Muscle of arm (tissue), 12 donors: ENCODE results near the gene SRRD. TPM values are rescaled to one million over a fixed set of nuclear protein-coding genes. Genes with fewer than 3 reads are reported as not detected.
A peak's percentile ranks its signal among the peaks of the same experiment; 100 is the strongest.
"Not testable (repeated sequence)": the region's sequence is repeated elsewhere in the genome, so short reads cannot be mapped to it uniquely, and the experiment has no call there.

Experiments used
- DNase-seq: peaks from one replicate; pipeline ENCODE4 v3.0.0-alpha.2; 2013
- polyA plus RNA-seq, 12 donors: library from polyadenylated mRNA; unstranded; fragments of 120-200 nt; gene quantifications; one replicate each; pipeline ENCODE4 v1.2.1, GENCODE V29; 2013; ENCODE audit not compliant: insufficient read length in 12 of 12

SRRD gene
- polyA plus RNA-seq, 12 donors: 21.0 to 34.1 (median 27.8) TPM; not detected in 1

DNA sequence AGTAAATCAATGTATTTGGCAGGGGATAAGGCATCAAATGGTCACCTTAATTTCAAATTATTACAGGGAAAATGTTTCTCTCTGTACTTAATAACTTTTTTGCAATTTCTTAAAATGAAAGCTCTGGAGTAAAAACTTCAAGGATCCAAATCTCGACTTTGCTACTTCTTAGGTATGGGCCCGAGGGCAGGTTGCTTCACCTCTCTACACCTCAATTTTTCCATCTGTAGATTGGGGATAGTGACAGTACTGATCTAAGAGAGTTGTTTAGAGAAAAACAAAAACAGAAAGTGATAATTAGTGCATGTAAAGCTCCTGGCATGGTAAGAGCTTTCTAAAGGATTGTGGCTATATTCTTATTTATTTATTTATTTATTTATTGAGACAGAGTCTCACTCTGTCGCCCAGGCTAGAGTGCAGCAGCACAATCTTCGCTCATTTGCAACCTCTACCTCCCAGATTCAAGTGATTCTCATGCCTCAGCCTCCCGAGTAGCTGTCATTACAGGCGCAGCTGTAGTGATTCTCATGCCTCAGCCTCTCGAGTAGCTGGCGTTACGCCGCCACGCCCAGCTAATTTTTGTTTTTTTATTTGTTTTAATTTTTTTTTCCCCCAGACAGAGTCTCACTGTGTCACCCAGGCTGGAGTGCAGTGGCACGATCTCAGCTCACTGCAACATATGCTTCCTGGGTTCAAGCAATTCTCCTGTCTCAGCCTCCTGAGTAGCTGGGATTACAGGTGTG lies 30.9 kb downstream of the SRRD start:
- no peak for DNase-seq

- no peak for DNase-seq
Measured at GRCh38 chr22:26515931-26516330, 32.3 kb downstream of the SRRD start.

GRCh38 chr22:26516503-26516902 lies 32.8 kb downstream of the SRRD start:
- DNase-seq: no peak

DNA sequence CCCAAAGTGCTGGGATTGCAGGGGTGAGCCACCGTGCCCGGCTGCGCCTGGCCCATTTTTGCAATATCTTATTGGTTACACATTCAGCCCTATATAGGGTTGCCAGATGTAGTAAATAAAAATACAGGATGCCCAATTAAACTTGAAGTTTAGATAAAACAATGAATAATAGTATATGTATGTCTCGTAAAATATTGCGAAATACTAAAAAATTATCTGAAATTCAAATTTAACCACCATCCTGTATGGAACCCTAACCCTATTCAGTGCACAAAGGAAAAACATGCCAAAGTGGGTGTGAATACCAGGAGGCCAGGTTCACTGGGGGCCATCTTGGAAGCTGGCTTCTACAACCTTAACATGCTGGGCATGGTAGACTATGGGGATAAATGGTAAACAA lies 33.8 kb downstream of the SRRD start:
- no peak for DNase-seq

DNA sequence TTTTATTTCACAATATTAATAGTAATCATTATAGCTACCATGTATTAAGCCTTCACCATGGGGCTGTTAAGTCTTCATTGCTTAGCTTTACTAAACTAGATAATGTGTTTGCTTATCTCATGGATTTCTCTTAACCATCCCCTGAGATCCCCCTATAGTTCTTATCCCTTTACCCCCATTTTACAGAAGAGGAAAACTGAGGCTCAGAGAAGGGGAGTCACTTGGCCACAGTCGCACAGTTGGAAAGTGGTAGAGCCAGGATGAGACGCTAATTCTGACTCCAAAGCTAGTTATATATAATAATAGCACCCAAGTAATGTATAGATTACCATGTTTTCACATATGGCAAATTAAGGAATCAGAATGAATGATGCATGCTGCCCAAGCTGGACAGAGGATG lies 38.3 kb downstream of the SRRD start:
- DNase-seq: no peak

- no peak for DNase-seq
Measured at GRCh38 chr22:26522592-26522991, 38.9 kb downstream of the SRRD start.

DNA sequence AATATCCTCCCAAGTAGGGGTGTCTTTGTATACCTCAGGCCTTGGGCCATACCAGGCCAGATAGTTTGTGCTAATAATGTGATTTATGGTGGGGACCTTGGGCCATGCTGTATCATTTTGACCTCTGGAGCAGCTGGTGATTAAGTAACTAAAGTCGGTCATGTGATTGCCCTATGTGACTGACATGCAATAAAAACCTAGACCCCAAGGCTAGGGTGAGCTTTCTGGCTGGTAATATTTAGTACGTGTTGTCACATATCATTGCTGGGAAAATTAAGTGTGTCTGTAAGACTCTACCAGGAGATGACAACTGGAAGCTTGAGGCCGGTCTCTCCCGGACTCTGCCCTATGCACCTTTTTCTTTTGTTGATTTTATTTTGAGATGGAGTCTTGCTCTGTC lies 41.2 kb downstream of the SRRD start:
- no peak for DNase-seq

- DNase-seq: no peak
Measured at GRCh38 chr22:26525946-26526564, 42.4 kb downstream of the SRRD start.

DNA sequence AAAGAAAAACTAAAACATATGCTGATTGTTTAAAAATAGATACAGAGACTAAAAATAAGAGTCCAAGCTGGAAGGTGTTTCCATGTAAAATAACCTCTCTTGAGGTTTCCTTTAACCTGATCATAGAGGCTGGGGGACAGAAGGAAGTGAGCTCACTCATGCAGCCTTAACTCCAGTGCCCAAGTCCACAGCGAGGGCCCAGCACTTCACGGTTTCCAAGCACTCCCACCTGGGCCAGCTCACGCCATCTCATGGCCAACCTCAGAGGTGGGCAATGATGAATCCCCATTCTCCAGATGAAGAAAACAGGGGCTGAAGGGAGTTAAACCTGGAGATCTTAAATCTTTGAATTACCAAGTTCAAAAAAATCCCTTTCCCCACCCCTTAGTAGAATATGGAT lies 43.5 kb downstream of the SRRD start:
- DNase-seq: no peak

- no peak for DNase-seq
Measured at GRCh38 chr22:26527574-26528465, 44.1 kb downstream of the SRRD start.

DNA sequence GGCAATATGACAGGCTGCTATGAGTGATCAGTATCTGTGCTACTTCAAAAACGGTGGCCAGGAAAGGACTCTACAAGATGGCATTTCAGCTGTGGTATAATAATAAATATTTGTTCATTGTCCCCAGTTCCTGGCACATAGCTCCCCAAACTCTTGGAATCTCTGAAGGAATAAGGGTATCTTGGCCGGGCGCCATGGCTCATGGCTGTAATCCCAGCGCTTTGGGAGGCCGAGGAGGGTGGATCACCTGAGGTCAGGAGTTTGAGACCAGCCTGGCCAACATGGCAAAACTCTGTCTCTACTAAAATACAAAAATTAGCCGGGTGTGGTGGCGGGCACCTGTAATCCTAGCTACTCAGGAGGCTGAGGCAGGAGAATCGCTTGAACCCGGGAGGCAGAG lies 44.8 kb downstream of the SRRD start:
- DNase-seq: not testable (repeated sequence)

DNA sequence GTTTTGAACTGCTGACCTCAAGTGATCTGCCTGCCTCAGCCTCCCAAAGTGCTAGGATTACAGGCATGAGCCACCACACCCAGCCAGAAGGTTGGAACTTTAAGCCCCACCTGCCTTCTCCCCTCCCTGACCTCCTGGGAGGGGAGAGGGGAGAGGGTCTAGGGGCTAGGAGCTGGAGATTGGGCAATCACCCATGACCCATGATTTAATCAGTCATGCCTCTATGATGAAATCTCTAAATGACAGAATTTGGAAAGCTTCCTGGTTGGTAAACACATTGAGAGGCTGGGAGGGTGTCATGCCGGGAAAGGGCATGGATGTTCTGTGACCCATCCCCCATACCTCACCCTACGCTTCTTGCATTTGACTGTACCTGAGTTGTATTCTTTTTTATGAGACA lies 45.7 kb downstream of the SRRD start:
- DNase-seq: no peak

GRCh38 chr22:26534171-26534855 lies 50.6 kb downstream of the SRRD start:
- no peak for DNase-seq

GRCh38 chr22:26534874-26535602 lies 51.4 kb downstream of the SRRD start:
- peak; percentile 7 for DNase-seq

DNA sequence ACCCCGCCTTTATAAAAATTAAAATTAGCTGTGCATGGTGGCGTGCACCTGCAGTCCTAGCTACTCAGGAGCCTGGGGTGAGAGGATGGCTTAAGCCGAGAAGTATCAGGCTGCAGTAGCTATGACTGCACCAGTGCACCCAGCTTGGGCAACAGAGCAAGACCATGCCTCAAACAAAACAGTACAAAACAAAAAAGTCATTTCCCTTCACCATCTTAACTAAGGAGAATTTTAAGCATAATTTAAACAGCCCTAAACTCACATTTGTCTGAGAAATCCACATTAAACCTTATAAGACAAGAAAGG lies 51.9 kb downstream of the SRRD start:
- DNase-seq: no peak

DNA sequence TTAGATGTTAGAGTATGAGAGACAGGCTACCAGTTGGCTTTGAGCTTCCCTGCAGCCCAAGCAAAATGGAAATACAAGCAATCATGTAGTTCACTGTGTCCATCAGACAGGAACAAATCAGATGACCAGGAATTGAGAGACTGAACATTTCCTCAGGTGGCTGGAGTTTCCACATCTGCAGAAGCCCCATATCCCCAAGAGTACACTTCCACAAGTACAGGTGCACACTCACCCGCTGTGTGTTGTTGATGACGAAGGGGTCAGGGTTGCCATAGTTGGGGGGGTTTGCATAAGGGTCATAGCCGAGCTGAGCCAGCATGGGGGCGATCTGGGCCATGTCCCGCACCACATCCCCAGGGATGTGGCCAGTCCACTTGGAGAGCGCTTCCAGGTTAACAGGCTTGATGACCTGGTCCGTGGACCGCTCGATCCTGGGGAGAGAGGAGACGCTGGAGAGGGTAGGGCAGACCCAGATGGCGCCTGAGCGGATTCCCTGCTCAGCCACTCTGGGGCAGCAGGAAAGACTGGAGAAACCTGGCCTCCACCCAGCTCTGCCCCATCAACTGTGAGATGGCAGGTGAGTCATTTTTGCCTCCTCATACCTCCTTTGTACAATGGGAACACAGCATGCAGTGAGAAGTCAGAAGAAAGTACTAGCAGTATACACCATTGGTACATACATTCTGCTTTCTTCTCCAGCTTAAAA lies 52.5 kb downstream of the SRRD start:
- DNase-seq: no peak

DNA sequence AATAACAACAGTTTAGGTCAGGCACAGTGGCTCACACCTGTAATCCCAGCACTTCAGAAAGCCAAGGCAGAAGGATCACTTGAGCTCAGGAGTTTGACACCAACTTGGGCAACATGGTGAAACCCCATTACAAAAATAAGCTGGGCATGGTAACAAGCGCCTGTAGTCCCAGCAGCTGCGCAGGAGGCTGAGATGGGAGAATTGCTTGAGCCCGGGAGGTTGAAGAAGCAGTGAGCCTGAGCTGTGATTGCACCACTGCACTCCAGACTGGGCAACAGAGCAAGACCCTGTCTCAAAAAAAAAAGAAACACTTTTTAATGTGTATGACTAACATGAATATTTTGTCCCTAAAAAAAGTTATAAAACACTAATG lies 53.1 kb downstream of the SRRD start:
- DNase-seq: no peak

DNA sequence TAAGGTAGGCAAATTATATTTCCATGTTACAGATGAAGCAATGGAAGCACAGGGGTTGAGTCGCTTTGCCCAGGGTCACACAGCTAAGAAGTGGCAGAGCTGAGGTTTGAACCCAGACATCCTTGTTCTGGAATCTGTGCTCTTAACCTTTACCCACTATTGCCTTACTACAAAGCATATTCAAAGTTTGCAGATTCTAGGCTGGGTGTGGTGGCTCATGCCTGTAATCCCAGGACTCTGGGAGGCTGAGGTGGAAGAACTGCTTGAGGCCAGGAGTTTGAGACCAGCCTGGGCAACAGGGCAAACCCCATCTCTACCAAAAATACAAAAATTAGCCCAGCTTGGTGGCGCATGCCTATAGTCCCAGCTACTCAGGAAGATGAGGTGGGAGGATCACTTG lies 56.4 kb downstream of the SRRD start:
- no peak for DNase-seq

DNA sequence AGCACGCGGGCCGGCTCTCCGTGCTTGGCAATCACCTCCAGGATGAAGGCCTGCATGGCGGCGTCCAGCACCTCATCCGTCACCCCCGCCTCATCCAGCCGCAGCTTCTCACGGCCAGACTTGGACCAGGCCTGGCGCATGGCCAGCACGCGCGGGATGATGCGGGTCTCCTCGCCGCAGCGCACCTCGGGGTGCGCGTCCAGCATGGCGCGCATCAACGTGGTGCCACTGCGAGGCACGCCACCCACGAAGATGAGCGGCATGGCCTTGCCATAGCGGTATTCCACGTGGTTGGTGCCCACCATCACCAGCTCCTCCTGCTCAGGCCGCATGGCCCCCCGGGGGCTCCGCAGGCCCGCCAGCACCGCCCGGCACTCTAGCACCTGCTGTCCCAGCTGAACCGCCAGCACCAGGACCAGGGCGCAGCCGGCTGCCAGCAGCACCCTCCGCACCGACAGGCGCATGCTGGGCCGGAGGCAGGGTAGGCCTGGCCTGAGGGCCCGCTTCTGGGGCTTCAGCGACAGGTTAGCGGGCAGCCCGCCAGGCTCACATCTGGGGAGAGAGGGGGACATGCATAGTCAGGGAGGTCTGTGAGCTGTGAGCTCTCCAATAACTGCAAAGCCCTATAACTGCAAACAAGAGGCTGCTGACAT lies 57.6 kb downstream of the SRRD start:
- no peak for DNase-seq

DNA sequence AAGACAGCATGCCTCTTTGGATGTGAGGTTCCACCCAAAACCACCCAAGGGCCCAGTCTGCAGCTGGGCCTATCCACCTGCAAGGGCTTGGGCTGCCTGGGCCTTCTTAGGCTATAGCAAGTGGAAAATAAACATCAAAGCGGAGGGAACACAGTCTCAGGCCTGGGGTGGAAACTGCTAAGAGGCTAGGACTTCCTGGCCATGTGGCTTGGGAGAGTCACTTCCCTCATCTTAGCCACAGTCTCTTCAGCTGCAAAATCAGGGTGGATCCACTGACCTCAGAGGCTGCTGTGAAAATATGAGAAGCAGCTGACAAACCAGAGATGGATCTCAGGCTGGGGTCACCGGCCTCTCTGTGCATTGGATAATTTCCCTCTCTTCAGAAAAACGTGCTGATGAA lies 59.2 kb downstream of the SRRD start:
- DNase-seq: peak; percentile 15
